Small intestine (tissue), 7 donors: ENCODE measurements around the gene EMID1. TPM values are rescaled to one million over a fixed set of nuclear protein-coding genes. Genes with fewer than 3 reads are reported as not detected.
A peak's percentile ranks its signal among the peaks of the same experiment; 100 is the strongest.
"Not testable (repeated sequence)": the region's sequence is repeated elsewhere in the genome, so short reads cannot be mapped to it uniquely, and the experiment has no call there.

Experiments used
- DNase-seq, 2 donors: peaks; one replicate each; pipeline versions ENCODE4 v3.0.0 to v3.0.0-alpha.2; 2013
- FAIRE-seq: peaks from 2 replicates; lab custom pipeline; 2012; peaks lifted over from hg19 to GRCh38; lab: Jason Lieb, UNC
- H3K27ac ChIP-seq, 3 donors: one replicate each; pipeline ENCODE4 v1.5.1; 2013; ENCODE audit warnings: low read length in 2 of 3, mild to moderate bottlenecking in 2 of 3, control low read depth in 1 of 3, inconsistent platforms in 1 of 3, low read depth in 1 of 3, moderate library complexity in 1 of 3
- H3K27me3 ChIP-seq, 3 donors: one replicate each; pipeline ENCODE4 v1.6.1; 2013; ENCODE audit warnings: low read length in 3 of 3, inconsistent platforms in 1 of 3; ENCODE audit not compliant: control insufficient read depth in 3 of 3, insufficient read depth in 3 of 3
- H3K36me3 ChIP-seq, 3 donors: one replicate each; pipeline ENCODE4 v1.6.1; 2013; ENCODE audit warnings: low read length in 3 of 3, inconsistent platforms in 1 of 3, low read depth in 1 of 3, mild to moderate bottlenecking in 1 of 3, moderate library complexity in 1 of 3; ENCODE audit not compliant: control insufficient read depth in 3 of 3, insufficient read depth in 2 of 3
- H3K4me1 ChIP-seq, 3 donors: one replicate each; pipeline ENCODE4 v1.6.1; 2013; ENCODE audit warnings: low read length in 2 of 3, inconsistent platforms in 1 of 3, low read depth in 1 of 3, mild to moderate bottlenecking in 1 of 3, moderate library complexity in 1 of 3; ENCODE audit not compliant: control insufficient read depth in 3 of 3, insufficient read depth in 2 of 3
- H3K4me3 ChIP-seq, 3 donors: one replicate each; pipeline ENCODE4 v1.5.1; 2013; ENCODE audit warnings: low read length in 3 of 3, control low read depth in 1 of 3, inconsistent platforms in 1 of 3, low read depth in 1 of 3, mild to moderate bottlenecking in 1 of 3, moderate library complexity in 1 of 3
- H3K9me3 ChIP-seq, 2 donors: one replicate each; pipeline ENCODE4 v1.6.1; 2013; ENCODE audit warnings: low read depth in 1 of 2, low read length in 1 of 2; ENCODE audit not compliant: control insufficient read depth in 2 of 2, insufficient read depth in 1 of 2
- WGBS, 3 donors: extraction: QIAGEN DNeasy Blood & Tissue Kit; methylation state at CpG; one replicate each; pipeline ENCODE4 v1.1.7; 2013; 5-methylcytosine and 5-hydroxymethylcytosine counted together
- polyA plus RNA-seq, 4 donors: library from polyadenylated mRNA; stranded (reverse) in 3 of 4; unstranded in 1 of 4; fragments of 200-250 nt in 3 of 4; fragments of 120-200 nt in 1 of 4; gene quantifications; one replicate each; pipeline versions ENCODE4 v1.2.1 to v1.2.3, GENCODE V29; 2013
- donor health status: healthy with polysubstance abuse.
- donor health status: control.
- donor health status: control.
- donor health status: Bipolar disorder and iron deficiency.
- donor health status: healthy.

The EMID1 gene
- polyA plus RNA-seq, 4 donors: 2.7 to 131 (median 4.7) TPM; not detected in 1

DNA sequence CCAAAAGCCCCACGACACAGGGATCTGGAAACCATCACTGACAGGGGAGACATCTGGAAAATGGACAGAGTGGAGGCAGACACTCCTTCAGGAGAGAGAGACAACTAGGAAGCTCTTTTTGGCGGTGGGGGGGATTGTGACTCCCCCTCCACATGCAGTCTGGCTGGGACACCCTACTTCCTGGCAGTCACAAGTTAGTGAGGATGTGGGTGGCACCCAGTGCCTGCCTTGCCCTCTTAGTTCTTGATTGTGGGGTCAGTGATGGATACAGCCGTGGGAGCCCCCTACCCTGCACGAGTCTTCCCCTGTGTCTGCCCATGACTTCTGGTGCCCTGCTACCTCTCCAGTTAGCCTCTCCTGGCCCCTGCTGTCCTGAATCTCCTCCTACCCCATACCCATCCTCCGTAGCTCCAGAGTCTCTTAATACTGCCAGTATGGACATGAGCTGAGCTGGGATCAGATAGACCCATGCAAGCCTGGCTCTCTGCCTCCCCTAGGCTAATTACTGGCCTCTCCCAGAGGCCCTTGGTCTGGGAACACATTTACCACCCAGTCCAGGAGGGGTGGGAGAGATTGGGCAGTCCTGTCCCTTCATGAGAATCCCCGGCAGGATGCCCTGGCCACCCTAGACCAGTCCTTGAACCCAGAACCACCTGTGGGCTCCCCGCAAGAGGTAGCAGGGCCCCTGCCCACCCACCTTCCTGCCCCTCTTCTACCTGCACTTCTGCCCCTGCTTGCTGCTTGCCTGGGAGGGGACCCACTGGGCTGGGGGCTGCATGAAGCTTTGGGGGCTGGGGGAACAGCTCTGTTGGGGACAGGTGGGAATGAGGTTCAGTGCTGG lies 39.3 kb downstream of the EMID1 start:
- Histone ChIP-seq H3K9me3 (peaks cover 0 to 7% of the 10 kb centered on the region in 2 donors), H3K4me1 (peaks cover 0 to 11% (median 0%) of the 10 kb centered on the region in 3 donors), H3K36me3 (peaks cover 0 to 77% (median 0%) of the 10 kb centered on the region in 3 donors), H3K4me3 (no peak overlapping the region), H3K27ac (no peak overlapping the region), H3K27me3 (no peaks in the 10 kb centered on the region)
- FAIRE-seq (no peak), DNase-seq (no peak)
- WGBS, 3 donors: 68 to 72% (median 72%) methylated on average over 7 of the region's 7 CpGs

DNA sequence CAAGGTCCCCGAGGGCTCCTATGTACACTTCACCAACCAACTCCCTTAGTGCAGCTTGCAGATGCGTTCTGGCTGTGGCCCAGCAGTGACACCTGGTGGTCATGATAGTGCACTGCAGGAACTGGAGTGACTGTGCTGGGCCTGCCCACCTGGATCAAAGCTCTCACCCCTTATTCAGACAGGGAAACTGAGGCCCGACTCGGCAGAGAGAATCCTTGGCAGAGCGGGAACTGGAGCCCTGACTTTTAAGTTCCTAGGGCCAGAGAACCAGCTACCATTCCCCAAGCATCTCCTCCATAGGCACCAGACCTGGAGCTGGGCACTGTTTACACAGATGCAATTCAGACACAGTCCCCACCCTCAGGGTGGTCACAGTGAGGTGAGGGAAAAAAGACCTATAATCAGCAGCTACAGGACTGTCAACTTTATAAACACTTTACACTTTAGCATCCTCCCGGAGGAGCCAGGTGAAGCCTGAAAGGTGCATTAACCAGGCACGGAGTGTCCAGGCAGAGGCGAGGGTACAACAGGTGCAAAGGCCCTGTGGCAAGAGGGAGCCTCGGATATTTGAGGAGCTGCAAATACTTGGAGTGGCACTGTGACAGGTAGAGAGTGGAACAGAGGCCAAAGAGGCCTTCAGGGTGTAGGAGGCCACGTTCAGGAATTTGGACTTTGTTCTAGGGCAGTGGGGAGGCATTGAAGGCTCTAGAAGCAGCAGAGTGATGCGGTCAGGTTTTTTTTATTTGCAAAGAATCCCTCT lies 40.1 kb downstream of the EMID1 start:
- Histone ChIP-seq H3K27me3 (no peaks in the 10 kb centered on the region), H3K9me3 (peaks cover 0 to 2% of the 10 kb centered on the region in 2 donors), H3K36me3 (peaks cover 0 to 71% (median 0%) of the 10 kb centered on the region in 3 donors), H3K4me3 (no peak overlapping the region), H3K27ac (no peak overlapping the region), H3K4me1 (peaks cover 0 to 11% (median 0%) of the 10 kb centered on the region in 3 donors)
- peak; percentile 60 to 80 for DNase-seq
- 29 to 41% (median 34%) methylated on average over 11 of the region's 11 CpGs for WGBS, 3 donors
- no peak for FAIRE-seq

DNA sequence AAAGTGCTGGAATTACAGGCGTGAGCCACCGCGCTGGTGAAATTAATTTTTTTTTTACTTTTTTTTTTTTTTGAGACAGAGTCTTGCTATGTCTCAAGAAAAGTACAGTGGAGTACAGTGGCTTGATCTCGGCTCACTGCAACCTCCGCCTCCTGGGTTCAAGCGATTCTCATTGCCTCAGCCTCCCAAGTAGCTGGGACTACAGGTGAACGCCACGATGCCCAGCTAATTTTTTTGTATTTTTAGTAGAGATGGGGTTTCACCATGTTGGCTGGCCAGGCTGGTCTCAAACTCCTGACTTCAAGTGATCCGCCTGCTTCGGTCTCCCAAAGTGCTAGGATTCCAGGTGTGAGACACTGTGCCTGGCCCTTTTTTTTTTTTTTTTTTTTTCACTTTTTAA lies 42.2 kb downstream of the EMID1 start:
- 95 to 98% (median 96%) methylated on average over 10 of the region's 10 CpGs for WGBS, 3 donors
- H3K4me3 ChIP-seq, H3K27me3 ChIP-seq, FAIRE-seq, DNase-seq, H3K27ac ChIP-seq, H3K9me3 ChIP-seq: not testable (repeated sequence)
- H3K36me3 ChIP-seq: peaks cover 0 to 74% (median 0%) of the 10 kb centered on the region in 3 donors
- peaks cover 0 to 11% (median 0%) of the 10 kb centered on the region in 3 donors for H3K4me1 ChIP-seq

DNA sequence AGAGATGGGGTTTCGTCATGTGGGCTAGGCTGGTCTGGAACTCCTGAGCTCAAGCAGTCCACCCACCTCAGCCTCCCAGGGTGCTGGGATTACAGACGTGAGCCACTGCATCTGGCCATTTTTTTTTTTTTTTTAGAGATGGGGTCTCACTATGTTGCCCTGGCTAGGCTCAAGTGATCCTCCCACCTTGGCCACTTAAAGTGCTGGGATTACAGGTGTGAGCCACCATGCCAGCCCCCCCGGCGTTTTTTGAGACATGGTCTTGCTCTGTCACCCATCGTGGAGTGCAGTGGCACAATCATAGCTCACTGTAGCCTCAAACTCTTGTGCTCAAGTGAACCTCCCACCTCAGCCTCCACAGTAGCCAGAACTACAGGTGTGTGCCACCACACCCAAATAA lies 45.6 kb downstream of the EMID1 start:
- no peak for DNase-seq
- H3K27ac ChIP-seq: no peak overlapping the region
- whole genome bisulfite sequencing, 3 donors: 91 to 97% (median 94%) methylated on average over 5 of the region's 5 CpGs
- no peaks in the 10 kb centered on the region for H3K9me3 ChIP-seq
- peaks cover 0 to 73% (median 0%) of the 10 kb centered on the region in 3 donors for H3K36me3 ChIP-seq
- FAIRE-seq: no peak
- no peaks in the 10 kb centered on the region for H3K27me3 ChIP-seq
- H3K4me3 ChIP-seq: no peak overlapping the region
- no peaks in the 10 kb centered on the region for H3K4me1 ChIP-seq

DNA sequence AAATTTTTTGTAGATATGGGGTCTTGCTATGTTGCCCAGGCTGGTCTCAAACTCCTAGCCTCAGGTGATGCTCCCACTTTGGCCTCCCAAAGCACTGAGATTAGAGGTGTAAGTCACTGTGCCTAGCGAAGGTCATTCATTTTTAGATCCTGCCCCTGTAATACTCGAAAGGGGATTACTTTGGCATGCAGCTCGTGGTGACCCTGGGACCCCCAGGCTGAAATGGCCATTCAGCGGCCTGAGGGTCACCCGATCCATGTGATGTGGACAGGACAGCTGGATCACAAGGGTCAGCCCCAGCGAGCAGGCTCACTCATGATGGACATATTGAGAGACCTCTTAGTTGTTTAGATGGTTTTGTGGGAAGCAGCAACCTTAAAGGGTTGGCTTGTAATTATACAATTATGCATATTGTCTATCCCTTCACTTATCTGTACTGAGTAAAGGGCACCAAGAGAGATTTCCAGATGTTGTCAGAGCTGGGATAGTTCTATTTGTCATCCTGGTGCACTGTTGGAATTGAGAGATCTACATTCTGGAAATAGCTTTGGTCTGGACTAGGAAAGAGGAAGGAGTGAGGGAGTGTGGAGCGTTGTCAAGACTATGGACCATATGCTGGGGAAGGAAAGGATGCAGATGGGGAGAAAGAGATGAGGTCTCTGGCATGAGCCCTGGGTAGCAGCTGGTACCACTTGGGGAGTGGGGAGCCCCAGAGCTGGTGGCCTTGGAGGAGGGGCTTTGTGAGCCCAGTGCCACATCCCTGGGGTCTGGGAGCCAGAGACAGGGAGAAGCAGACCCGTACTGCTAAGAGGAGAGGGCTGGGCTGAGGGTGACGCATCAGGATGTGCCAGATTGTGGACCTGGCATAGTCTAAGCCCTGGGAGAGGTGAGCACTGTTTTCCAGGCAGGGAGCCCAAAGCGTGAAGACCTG lies 46.5 kb downstream of the EMID1 start:
- DNase-seq: no peak
- H3K27ac ChIP-seq: no peak overlapping the region
- H3K4me1 ChIP-seq: no peaks in the 10 kb centered on the region
- WGBS, 3 donors: 90 to 94% (median 92%) methylated on average over 10 of the region's 10 CpGs
- H3K9me3 ChIP-seq: no peaks in the 10 kb centered on the region
- no peak overlapping the region for H3K4me3 ChIP-seq
- peaks cover 0 to 74% (median 0%) of the 10 kb centered on the region in 3 donors for H3K36me3 ChIP-seq
- no peak for FAIRE-seq
- H3K27me3 ChIP-seq: no peaks in the 10 kb centered on the region

DNA sequence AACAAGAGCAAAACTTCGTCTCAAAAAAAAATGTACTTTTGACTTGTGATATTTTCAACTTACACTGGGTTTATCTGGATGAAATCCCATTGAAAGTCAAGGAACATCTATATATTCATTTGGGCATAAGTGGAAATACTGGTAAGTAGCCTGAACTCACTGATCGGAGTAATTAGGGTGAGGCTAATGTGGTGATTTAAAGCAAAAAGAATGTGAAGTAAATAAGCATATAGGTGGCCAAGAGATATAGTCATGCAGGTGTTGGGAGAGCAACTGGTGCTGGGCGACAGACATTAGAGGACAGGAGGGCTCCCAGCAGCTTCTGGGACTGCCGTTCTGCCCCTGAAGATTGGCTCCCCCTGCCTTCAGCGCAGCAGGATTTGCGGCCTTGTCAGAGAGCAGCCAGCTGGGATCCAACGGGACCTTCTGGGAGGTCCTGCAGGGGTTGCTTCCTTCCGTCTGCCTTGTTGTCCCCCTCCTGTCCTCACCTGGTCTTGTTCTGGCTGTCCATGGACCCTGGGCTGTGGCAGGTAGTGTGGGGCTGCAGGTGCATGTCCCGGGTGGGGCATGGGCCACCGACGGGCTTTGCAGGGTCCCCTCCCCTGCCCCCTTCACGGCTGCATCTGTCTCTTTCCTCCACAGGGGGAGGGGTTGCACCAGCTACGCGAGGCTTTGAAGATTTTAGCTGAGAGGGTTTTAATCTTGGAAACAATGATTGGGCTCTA lies 48.0 kb downstream of the EMID1 start:
- Histone ChIP-seq H3K4me3 (no peak overlapping the region), H3K4me1 (no peaks in the 10 kb centered on the region), H3K27ac (no peak overlapping the region), H3K36me3 (peaks cover 0 to 82% (median 0%) of the 10 kb centered on the region in 3 donors), H3K9me3 (no peaks in the 10 kb centered on the region), H3K27me3 (no peaks in the 10 kb centered on the region)
- DNase-seq (no peak), FAIRE-seq (no peak)
- 78 to 79% (median 79%) methylated on average over 14 of the region's 14 CpGs for WGBS, 3 donors

DNA sequence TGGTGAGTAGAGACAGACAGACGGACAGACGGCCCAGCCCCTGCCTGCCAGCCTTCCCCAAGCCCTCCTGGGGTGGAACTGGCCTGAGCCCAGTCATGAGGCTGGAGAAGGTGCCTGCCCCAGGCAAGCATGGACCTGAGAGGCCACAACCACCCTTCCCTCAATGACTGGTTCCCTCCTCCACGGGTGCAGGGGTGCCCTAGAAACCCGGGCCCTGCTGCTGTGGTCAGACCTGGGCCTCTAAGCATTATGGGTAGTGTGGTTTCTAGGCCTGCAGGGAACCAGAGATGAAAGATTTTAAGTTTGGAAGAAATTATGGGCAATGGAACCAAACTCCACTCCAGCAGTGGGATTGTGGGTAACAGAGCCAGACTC lies 48.6 kb downstream of the EMID1 start:
- FAIRE-seq (no peak), DNase-seq (no peak)
- 61 to 72% (median 62%) methylated on average over 4 of the region's 4 CpGs for WGBS, 3 donors
- Histone ChIP-seq H3K27ac (no peak overlapping the region), H3K4me1 (no peaks in the 10 kb centered on the region), H3K9me3 (no peaks in the 10 kb centered on the region), H3K27me3 (no peaks in the 10 kb centered on the region), H3K4me3 (no peak overlapping the region), H3K36me3 (peaks cover 0 to 85% (median 0%) of the 10 kb centered on the region in 3 donors)
